GM12864 (cell line): ENCODE results near the gene HBA2.

Experiments
- DNase-seq: peaks from one replicate; pipeline ENCODE4 v3.0.0-alpha.2; 2011; ENCODE audit warnings: low read depth
- H3K4me3 ChIP-seq: 2 replicates; pipeline ENCODE4 v1.5.1; 2011; ENCODE audit warnings: mild to moderate bottlenecking, low read depth, low read length, control low read depth
- CTCF ChIP-seq: IDR thresholded peaks from 2 replicates; pipeline ENCODE4 v1.5.1; 2011; ENCODE audit warnings: low read depth, mild to moderate bottlenecking, moderate library complexity, low read length, control low read depth, inconsistent platforms; ENCODE audit errors: missing control alignments

Gene HBA2

DNA sequence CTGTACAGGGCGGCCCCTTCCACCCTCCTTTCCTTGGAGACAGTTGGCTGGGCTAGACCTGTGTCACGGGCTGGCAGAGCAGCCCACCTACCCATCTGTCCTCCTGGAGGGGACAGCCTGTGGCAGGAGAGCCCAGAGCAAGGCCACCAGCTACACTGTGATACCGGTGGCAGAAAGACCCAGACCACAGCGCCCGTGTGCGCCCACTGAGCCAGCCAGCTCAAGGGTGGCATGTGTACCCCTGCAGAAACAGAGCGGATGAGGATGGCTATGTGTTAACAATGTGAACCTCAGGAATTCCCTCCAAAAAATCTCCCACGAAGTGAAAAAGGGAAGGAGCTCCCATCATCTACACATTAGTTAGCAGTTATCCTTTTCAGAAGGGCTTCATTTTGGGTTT is 14.7 kb downstream of the HBA2 start:
- no peak for TF ChIP-seq CTCF
- H3K4me3 ChIP-seq, result no peak overlapping the region
- DNase-seq, result no peak

- TF ChIP-seq CTCF, result peak; percentile 39
- H3K4me3 ChIP-seq, result no peak overlapping the region
- DNase-seq, result no peak
Measured at GRCh38 chr16:188674-189073, 16.0 kb downstream of the HBA2 start.

- no peak for TF ChIP-seq CTCF
- no peak for DNase-seq
- H3K4me3 ChIP-seq, result no peak overlapping the region
Measured at GRCh38 chr16:189604-190186, 17.0 kb downstream of the HBA2 start.

- H3K4me3 ChIP-seq, result no peak overlapping the region
- TF ChIP-seq CTCF, result no peak
- no peak for DNase-seq
Measured at GRCh38 chr16:191831-192230, 19.2 kb downstream of the HBA2 start.

- no peak overlapping the region for H3K4me3 ChIP-seq
- no peak for DNase-seq
- no peak for TF ChIP-seq CTCF
Measured at GRCh38 chr16:192686-193085, 20.0 kb downstream of the HBA2 start.

- no peak overlapping the region for H3K4me3 ChIP-seq
- DNase-seq, result no peak
- no peak for TF ChIP-seq CTCF
Measured at GRCh38 chr16:193441-193840, 20.8 kb downstream of the HBA2 start.

DNA sequence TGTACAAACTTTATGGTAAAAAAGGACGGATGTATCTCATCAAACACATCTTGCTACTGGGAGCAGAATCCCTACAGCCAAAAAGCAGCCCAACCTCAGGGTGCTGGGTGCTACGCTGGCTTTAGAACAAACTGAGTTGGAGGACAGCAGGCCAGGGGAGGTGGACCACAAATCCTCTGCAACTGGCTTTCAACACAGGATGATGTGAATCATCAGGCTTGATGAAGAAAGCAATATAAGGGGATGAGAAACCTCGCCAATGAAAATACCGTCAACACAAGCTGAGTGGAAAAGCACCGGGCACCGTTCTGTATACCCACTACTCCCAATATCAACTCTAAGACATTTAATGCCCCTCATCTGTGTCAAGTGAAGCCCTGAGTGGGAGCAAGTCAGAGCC is 21.8 kb downstream of the HBA2 start:
- H3K4me3 ChIP-seq, result no peak overlapping the region
- TF ChIP-seq CTCF, result no peak
- no peak for DNase-seq
